Measurements from ENCODE around the gene LYZL4.

Gene LYZL4

GRCh38 chr3:42440924-42441323 lies 30.5 kb upstream of the LYZL4 start:
- no peak overlapping the region for H3K4me3 ChIP-seq (ENCODE audit: low read depth, low read length)
- TF ChIP-seq, protein P1, sequence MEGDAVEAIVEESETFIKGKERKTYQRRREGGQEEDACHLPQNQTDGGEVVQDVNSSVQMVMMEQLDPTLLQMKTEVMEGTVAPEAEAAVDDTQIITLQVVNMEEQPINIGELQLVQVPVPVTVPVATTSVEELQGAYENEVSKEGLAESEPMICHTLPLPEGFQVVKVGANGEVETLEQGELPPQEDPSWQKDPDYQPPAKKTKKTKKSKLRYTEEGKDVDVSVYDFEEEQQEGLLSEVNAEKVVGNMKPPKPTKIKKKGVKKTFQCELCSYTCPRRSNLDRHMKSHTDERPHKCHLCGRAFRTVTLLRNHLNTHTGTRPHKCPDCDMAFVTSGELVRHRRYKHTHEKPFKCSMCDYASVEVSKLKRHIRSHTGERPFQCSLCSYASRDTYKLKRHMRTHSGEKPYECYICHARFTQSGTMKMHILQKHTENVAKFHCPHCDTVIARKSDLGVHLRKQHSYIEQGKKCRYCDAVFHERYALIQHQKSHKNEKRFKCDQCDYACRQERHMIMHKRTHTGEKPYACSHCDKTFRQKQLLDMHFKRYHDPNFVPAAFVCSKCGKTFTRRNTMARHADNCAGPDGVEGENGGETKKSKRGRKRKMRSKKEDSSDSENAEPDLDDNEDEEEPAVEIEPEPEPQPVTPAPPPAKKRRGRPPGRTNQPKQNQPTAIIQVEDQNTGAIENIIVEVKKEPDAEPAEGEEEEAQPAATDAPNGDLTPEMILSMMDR (IDR thresholded peaks at IDR 0.05; ENCODE audit: borderline replicate concordance, insufficient read depth, low read depth, low read length), result no peak

DNA sequence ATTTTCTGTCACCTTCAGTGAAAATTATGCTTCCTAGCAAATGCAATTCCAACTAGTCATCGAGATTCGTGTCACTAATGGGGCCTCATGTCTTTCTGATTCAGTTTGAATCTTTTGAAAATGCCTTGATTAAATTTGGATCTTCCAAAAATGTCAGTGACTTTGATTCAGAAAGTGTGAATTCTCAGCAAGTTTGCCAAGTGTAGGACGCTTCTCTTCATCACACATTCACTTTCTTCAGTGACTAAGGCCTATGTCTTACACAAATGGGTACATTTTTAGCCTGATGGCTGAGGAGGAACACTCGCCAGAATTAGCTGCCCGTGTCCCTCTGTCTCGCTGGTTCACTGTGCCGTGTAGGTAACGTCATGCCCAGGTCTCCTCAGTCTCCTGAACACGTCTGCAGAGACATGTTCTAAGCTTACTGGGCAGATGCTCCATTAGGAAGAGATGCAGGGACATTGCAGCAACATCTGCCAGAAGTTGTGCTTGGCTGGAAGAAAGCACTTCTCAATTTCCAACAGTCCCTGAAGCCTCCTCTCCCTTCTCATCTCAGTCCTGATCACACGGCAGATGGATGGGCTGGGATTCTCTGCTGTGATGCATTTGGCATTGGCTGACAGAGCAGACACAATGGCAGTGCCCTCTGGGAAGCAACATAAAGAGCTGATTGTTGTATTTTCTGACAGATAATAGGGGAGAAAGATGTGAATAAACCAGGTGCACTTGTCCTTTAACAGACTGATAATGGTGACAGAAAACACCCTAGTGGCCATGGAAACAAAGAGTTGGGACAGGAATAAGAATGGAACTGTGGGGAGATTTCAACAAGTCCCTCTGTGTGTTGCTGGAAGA lies 29.1 kb upstream of the LYZL4 start:
- TF ChIP-seq, protein P1 (IDR thresholded peaks at IDR 0.05; ENCODE audit: borderline replicate concordance, insufficient read depth, low read depth, low read length), result no peak

DNA sequence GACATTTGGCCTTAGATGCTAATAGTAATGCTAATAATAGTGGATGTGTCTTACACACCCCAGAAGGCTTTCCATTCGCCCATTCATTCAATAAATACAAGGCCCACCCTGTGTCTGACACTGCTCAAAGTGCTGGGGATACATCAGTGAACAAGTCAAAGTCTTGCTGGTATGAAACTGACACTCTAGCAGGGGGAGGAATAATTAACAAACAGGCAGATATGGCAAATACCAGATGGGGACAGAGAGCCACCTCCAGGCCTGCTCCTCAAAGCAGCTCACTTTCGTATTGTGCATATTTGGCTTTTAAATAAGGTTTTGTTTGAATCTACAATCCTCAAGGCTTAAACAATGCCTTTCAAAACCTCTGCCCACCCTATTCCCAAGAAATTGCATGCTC lies 28.3 kb upstream of the LYZL4 start:
- H3K4me3 ChIP-seq (ENCODE audit: low read depth, low read length), result no peak overlapping the region
- TF ChIP-seq, protein P1 (IDR thresholded peaks at IDR 0.05; ENCODE audit: borderline replicate concordance, insufficient read depth, low read depth, low read length), result no peak

More for the DNA sequence above, 29.1 kb upstream of the LYZL4 start:
- H3K4me3 ChIP-seq (ENCODE audit: low read depth, low read length), result no peak overlapping the region

GRCh38 chr3:42438193-42438592 lies 27.8 kb upstream of the LYZL4 start:
- TF ChIP-seq, protein P1 (IDR thresholded peaks at IDR 0.05; ENCODE audit: borderline replicate concordance, insufficient read depth, low read depth, low read length), result no peak
- no peak overlapping the region for H3K4me3 ChIP-seq (ENCODE audit: low read depth, low read length)

GRCh38 chr3:42434777-42435380 lies 24.5 kb upstream of the LYZL4 start:
- H3K4me3 ChIP-seq (ENCODE audit: low read depth, low read length), result no peak overlapping the region
- TF ChIP-seq, protein P1 (IDR thresholded peaks at IDR 0.05; ENCODE audit: borderline replicate concordance, insufficient read depth, low read depth, low read length), result no peak

- H3K4me3 ChIP-seq (ENCODE audit: low read depth, low read length), result no peak overlapping the region
- TF ChIP-seq, protein P1 (IDR thresholded peaks at IDR 0.05; ENCODE audit: borderline replicate concordance, insufficient read depth, low read depth, low read length), result no peak
Observed at GRCh38 chr3:42432485-42432884, 22.1 kb upstream of the LYZL4 start.

All from GM12875 (cell line).